Ovary (tissue), 9 donors: ENCODE results near the gene PPIF. TPM values are rescaled to one million over a fixed set of nuclear protein-coding genes. Genes with fewer than 3 reads are reported as not detected.

Experiments
- DNase-seq, 5 donors: peaks; one replicate each; pipeline ENCODE4 v3.0.0-alpha.2; 2019 to 2020
- H3K27ac ChIP-seq, 2 donors: fragments of 200-600 bp; one replicate each; pipeline versions ENCODE4 v1.5.1 to v1.8.0; 2019 to 2022
- H3K27me3 ChIP-seq: fragments of 200-600 bp; one replicate; pipeline ENCODE4 v1.8.0; 2022
- H3K36me3 ChIP-seq: fragments of 200-600 bp; sonication (generic); one replicate; pipeline ENCODE4 v1.5.1; 2019
- H3K4me1 ChIP-seq: one replicate; pipeline ENCODE4 v1.8.1; 2013; ENCODE audit warnings: mild to moderate bottlenecking, moderate library complexity; ENCODE audit not compliant: insufficient read depth
- H3K4me3 ChIP-seq: fragments of 200-600 bp; sonication (generic); one replicate; pipeline ENCODE4 v1.5.1; 2017
- H3K9me3 ChIP-seq, 2 donors: fragments of 200-600 bp in 1 of 2; sonication (generic) in 1 of 2; one replicate each; pipeline versions ENCODE4 v1.5.1 to v1.8.1; 2013 to 2019; ENCODE audit warnings: mild to moderate bottlenecking in 1 of 2, moderate library complexity in 1 of 2
- EP300 ChIP-seq: sonication (generic); formaldehyde crosslinking; IDR thresholded peaks from one replicate; pipeline ENCODE4 v1.6.1; 2017; ENCODE audit warnings: antibody characterized with exemption
- POLR2A ChIP-seq: fragments of 450-650 bp; IDR thresholded peaks from one replicate; pipeline ENCODE4 v1.6.1; 2017; ENCODE audit warnings: antibody characterized with exemption, mild to moderate bottlenecking, moderate library complexity
- WGBS, 3 donors: extraction: QIAGEN DNeasy Blood & Tissue Kit in 1 of 3; methylation state at CpG; one replicate each; pipeline versions ENCODE4 v1.1.5 to v1.1.7; 2013 to 2017; 5-methylcytosine and 5-hydroxymethylcytosine counted together
- intact Hi-C, 4 donors: fragments of 100-400 bp; cut with DNase I; formaldehyde crosslinking; loops; one replicate each; pipeline versions ENCODE4 v1.11.0 to v1.15.1; 2022 to 2023
- polyA plus RNA-seq, 2 donors: library from polyadenylated mRNA; stranded (reverse); fragments of 200-250 nt in 1 of 2; fragments of 350-450 nt in 1 of 2; fragmentation: Illumina TruSeq in 1 of 2; extraction: RNeasy Lipid Tissue Mini Kit (QIAGEN cat#74804) in 1 of 2; gene quantifications; one replicate each; pipeline ENCODE4 v1.2.3, GENCODE V29; 2013 to 2014
- total RNA-seq, 7 donors: library from RNA; depleted of rRNA in 2 of 7; stranded (reverse); fragments of >200 nt in 2 of 7; fragmentation: NEBNext Ultra II Directional in 3 of 7; extraction: Animal tissue kit (Norgen Biotek cat#: 25700) in 3 of 7; gene quantifications; one replicate each; pipeline versions ENCODE4 v1.1.0 to v1.2.4, GENCODE V29; 2016 to 2023
- TF ChIP-seq, protein P1 (sequence below), 3 donors: fragments of 450-650 bp in 2 of 3; fragments of 200-600 bp in 1 of 3; IDR thresholded peaks; one replicate each; pipeline versions ENCODE4 v1.5.1 to v1.8.0; 2016 to 2022; ENCODE audit warnings: antibody characterized with exemption in 3 of 3, mild to moderate bottlenecking in 1 of 3
- donor health status: DM: no; HTN: no; CAD: no; lungs with moderate emphysema.
- donor health status: DM: no; HTN: no; CAD: no.
- donor health status: Bipolar disorder and iron deficiency.
- donor health status: DM: yes; HTN: yes; CAD: no.
- donor health status: DM: no; HTN: no; CAD: no.
- donor health status: DM: yes; HTN: yes; CAD: no.

The PPIF gene
- total and polyA plus RNA-seq, 9 donors = 15.5 to 64.3 (median 32.3) TPM

DNA sequence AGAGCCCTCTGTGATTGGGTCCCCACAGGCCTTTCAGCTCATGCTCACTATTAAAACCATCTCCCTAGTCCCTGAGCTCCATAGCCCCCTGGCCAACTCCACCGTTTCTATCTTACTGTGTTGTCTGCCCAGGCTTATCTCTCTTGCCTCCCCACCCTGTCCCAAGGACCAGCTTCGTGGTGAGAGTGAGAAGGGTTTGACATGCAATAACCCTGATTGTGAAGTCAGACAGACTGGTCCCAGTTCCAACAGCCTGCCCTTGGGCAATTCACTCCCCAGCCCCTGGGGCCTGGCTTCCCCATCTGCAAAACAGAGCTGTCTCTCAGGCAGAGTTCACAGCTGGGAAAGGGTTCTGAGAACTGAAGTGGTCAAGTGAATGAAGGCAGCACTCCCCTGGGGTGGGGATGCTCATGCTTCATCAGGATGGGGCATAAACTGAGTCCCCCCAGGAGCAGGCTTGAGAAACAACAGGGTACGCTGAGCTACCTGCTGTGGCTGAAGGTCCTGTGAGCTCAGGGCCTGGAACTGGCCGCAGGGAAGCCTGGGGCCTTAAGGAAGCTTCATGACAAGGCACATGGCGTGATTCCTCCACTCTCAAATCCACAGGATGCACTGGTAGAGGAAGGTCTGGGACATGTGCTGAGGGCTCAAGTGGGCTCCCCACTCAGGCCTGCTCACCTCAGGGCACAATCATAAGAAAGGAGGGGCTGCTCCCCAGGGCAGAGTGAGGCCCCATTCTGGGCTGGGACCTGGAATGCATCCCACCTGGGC lies 1.8 kb upstream of the PPIF start:
- Histone ChIP-seq H3K36me3 (no peaks in the 10 kb centered on the region), H3K9me3 (no peaks in the 10 kb centered on the region), H3K4me3 (no peak overlapping the region), H3K27ac (no peak overlapping the region), H3K4me1 (peaks cover 14% of the 10 kb centered on the region), H3K27me3 (no peaks in the 10 kb centered on the region)
- DNase-seq = peak in 2 of 5 donors; percentile 18 to 22
- 70 to 76% (median 76%) methylated on average over 5 of the region's 5 CpGs for whole genome bisulfite sequencing, 3 donors
- TF ChIP-seq EP300 (no peak), POLR2A (no peak)
- TF ChIP-seq, protein P1, sequence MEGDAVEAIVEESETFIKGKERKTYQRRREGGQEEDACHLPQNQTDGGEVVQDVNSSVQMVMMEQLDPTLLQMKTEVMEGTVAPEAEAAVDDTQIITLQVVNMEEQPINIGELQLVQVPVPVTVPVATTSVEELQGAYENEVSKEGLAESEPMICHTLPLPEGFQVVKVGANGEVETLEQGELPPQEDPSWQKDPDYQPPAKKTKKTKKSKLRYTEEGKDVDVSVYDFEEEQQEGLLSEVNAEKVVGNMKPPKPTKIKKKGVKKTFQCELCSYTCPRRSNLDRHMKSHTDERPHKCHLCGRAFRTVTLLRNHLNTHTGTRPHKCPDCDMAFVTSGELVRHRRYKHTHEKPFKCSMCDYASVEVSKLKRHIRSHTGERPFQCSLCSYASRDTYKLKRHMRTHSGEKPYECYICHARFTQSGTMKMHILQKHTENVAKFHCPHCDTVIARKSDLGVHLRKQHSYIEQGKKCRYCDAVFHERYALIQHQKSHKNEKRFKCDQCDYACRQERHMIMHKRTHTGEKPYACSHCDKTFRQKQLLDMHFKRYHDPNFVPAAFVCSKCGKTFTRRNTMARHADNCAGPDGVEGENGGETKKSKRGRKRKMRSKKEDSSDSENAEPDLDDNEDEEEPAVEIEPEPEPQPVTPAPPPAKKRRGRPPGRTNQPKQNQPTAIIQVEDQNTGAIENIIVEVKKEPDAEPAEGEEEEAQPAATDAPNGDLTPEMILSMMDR (IDR thresholded peaks at IDR 0.05) = no peak
- intact Hi-C loops = no loop called here

DNA sequence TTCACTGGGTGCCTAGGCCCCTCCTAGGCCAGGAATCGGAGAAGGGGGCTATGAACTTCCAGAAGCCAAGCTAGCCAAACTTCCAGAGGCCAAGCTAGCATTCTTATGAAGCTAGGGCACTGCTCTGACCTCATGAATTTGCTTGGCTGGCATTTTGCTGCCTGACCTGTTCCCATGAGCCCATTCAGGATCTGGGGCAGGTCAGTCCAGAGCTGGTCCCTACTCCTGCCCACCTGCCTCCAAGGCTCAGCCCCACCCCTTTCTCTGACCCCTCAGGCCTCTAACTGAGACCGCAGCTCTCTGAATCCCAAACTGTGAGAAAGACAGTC lies 1.3 kb upstream of the PPIF start:
- Histone ChIP-seq H3K4me3 (no peak overlapping the region), H3K9me3 (no peaks in the 10 kb centered on the region), H3K4me1 (peaks cover 14% of the 10 kb centered on the region), H3K27ac (no peak overlapping the region), H3K36me3 (no peaks in the 10 kb centered on the region), H3K27me3 (no peaks in the 10 kb centered on the region)
- WGBS, 3 donors = 85 to 95% (median 90%) methylated on average over 2 of the region's 2 CpGs
- intact Hi-C loops = no loop called here
- TF ChIP-seq, protein P1 (IDR thresholded peaks at IDR 0.05) = no peak
- no peak for TF ChIP-seq EP300
- TF ChIP-seq POLR2A = no peak
- DNase-seq = peak in 1 of 5 donors; percentile 6

DNA sequence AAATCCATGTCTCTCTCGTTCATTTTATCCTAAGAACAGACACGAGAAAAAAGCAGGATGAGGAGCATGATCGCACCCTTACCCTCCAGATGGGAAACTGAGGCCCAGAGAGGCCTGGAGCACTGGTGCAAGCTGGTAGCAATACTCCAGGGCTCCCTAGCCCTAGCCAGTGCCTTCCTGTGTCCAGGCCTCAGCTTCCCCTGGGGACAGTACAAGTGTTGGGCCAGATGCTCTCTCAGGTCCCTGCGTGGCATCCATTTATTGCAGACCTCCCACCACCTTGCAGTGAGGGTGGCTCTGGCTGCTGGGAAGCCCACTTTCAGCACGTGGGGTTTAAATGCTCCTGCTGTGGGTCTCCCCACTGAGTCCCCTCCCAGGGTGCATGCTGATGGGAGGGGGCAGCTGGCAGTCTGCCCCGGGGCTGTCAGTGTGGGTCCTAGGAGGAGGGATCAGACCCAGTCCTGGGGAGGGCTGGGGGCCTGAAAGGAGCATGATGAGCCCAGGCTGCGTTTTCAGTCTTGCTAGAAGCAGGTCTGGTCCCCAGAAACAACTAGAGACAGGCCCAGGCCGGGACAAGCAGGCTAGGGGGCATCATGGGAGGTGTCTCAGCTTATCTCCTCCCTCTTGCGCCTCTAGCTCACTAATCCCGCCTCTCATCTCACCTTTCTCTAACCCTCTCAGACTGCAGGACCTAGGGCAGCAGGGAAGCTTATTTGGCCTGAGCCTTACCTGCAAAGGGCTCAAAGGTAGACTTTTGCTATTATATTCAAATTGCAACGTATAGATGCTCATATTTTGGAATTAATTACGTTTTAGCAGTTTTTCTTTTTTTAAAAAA lies 662 bp upstream of the PPIF start:
- H3K27me3 ChIP-seq = no peaks in the 10 kb centered on the region
- no peaks in the 10 kb centered on the region for H3K36me3 ChIP-seq
- TF ChIP-seq POLR2A = no peak
- TF ChIP-seq, protein P1 (IDR thresholded peaks at IDR 0.05) = no peak
- TF ChIP-seq EP300 = no peak
- H3K4me3 ChIP-seq = no peak overlapping the region
- peaks cover 14% of the 10 kb centered on the region for H3K4me1 ChIP-seq
- whole genome bisulfite sequencing, 3 donors = 46 to 57% (median 52%) methylated on average over 12 of the region's 12 CpGs
- DNase-seq = peak in 3 of 5 donors; percentile 39 to 61 (median 60)
- H3K27ac ChIP-seq = no peak overlapping the region
- intact Hi-C loops = no loop called here
- H3K9me3 ChIP-seq = no peaks in the 10 kb centered on the region

DNA sequence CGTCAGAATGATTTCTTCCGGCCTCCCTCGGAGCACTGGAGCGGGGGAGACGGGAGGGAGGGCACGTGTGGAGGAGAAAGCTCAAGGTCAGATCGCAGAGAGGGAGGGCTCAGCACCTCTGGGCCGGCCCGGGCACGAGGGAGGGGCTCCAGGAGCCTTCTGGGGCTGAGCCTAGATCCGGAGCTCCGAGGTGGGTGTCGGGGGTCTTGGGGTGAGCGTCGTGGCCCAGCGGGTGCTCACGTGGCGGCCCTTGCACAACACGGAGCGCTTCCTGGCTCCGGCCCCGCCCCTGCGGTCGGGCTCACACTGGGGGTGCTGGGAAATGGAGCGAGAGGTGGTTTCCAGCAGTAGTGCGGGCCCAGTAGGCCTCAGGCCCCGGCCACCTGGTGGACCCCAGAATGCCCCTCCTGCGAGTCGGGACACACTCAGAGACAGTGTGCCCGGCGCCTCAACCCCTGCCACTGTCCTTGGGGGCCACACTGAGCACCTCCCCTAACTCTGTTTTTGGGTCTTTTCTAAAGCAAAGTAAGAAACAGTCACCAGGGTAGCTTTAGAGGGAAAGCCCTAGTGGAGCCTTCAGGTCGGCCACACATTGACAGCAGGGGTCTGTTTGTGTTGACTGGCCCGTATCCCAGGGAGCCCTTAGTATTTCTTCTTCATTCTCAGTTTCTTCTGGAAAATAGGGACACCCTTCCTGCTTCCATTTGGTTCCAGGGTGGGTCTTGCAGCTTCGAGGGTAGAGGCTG lies 798 bp downstream of the PPIF start:
- 4 to 6% (median 4%) methylated on average over 20 to 34 of the region's 34 CpGs for WGBS, 3 donors
- no peaks in the 10 kb centered on the region for H3K27me3 ChIP-seq
- peak overlapping the region; percentile 63 to 87 for H3K27ac ChIP-seq
- peaks cover 14% of the 10 kb centered on the region for H3K4me1 ChIP-seq
- peak overlapping the region; percentile 63 for H3K4me3 ChIP-seq
- H3K9me3 ChIP-seq = no peaks in the 10 kb centered on the region
- TF ChIP-seq EP300 (no peak), POLR2A (peak; percentile 10)
- TF ChIP-seq, protein P1 (IDR thresholded peaks at IDR 0.05) = peak in 1 of 3 donors; percentile 30
- no peaks in the 10 kb centered on the region for H3K36me3 ChIP-seq
- intact Hi-C loops = no loop called here
- peak; percentile 77 to 82 (median 80) for DNase-seq
